Coronary artery (tissue), 2 donors: ENCODE data around the gene RNU6-9.

Experiments
- DNase-seq: peaks from one replicate; pipeline ENCODE4 v3.0.0-alpha.2; 2017; ENCODE audit warnings: low spot score
- H3K27ac ChIP-seq, 2 donors: fragments of 200-600 bp; sonication (generic); one replicate each; pipeline ENCODE4 v1.5.1; 2016 to 2019
- H3K4me3 ChIP-seq: fragments of 200-600 bp; sonication (generic); 2 replicates; pipeline ENCODE4 v1.5.1; 2016; ENCODE audit warnings: mild to moderate bottlenecking, moderate library complexity
- TF ChIP-seq, protein P1 (sequence below): fragments of 200-600 bp; sonication (generic); IDR thresholded peaks from one replicate; pipeline ENCODE4 v1.5.1; 2019; ENCODE audit warnings: antibody characterized with exemption

Gene RNU6-9

GRCh38 chr19:926323-926588 lies 33.0 kb downstream of the RNU6-9 start:
- DNase-seq = no peak
- TF ChIP-seq, protein P1, sequence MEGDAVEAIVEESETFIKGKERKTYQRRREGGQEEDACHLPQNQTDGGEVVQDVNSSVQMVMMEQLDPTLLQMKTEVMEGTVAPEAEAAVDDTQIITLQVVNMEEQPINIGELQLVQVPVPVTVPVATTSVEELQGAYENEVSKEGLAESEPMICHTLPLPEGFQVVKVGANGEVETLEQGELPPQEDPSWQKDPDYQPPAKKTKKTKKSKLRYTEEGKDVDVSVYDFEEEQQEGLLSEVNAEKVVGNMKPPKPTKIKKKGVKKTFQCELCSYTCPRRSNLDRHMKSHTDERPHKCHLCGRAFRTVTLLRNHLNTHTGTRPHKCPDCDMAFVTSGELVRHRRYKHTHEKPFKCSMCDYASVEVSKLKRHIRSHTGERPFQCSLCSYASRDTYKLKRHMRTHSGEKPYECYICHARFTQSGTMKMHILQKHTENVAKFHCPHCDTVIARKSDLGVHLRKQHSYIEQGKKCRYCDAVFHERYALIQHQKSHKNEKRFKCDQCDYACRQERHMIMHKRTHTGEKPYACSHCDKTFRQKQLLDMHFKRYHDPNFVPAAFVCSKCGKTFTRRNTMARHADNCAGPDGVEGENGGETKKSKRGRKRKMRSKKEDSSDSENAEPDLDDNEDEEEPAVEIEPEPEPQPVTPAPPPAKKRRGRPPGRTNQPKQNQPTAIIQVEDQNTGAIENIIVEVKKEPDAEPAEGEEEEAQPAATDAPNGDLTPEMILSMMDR = no peak
- Histone ChIP-seq H3K27ac (peak overlapping the region; percentile 25 to 70), H3K4me3 (peak overlapping the region; percentile 78)

DNA sequence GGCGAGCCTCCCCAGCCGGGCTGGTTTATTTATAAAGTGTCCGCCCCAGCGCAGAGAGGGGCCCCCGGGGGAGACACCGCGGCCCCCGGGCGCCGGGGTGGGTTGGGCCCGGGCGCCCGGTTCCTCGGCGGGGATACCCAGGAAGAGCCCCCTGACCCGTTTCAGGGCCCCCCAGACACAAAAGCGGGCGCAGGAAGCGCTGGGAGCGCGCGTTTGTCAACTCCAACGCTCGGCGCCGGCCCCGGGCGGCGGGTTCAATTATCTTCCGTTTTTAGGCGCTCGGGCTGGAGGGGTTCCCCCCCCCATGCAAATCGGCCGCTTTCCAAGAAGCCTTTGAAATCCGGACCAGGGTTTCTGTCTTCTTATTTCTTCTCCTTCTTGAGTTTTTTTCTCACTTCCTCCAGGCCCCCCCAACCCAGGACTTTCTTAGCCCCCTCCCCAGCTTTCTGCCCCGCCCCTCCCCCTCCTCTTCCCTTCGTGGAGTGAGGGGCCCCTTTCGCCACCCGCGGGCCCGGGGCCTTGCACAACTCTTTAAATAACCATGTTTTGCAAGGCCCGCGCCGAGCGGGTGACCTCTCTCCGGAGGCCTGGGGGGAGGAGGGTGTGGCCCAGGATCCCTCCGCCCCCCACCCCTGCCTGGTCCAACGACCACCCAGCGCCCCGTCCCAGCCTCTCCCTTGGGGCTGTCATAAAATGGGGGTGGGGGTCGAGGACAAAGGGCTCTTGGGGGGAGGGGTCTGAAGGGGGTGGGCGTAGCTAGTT lies 33.5 kb downstream of the RNU6-9 start:
- Histone ChIP-seq H3K27ac (peak overlapping the region; percentile 25 to 70), H3K4me3 (peak overlapping the region; percentile 78)
- TF ChIP-seq, protein P1 = no peak
- no peak for DNase-seq

GRCh38 chr19:927351-927779 lies 34.1 kb downstream of the RNU6-9 start:
- DNase-seq = no peak

GRCh38 chr19:927780-928401 lies 34.6 kb downstream of the RNU6-9 start:
- H3K4me3 ChIP-seq = peak overlapping the region; percentile 78
- peak overlapping the region; percentile 7 to 70 for H3K27ac ChIP-seq
- no peak for DNase-seq
- TF ChIP-seq, protein P1 = no peak

More at GRCh38 chr19:927351-927779, 34.1 kb downstream of the RNU6-9 start:
- peak overlapping the region; percentile 7 to 70 for H3K27ac ChIP-seq
- H3K4me3 ChIP-seq = peak overlapping the region; percentile 78
- TF ChIP-seq, protein P1 = no peak

GRCh38 chr19:928471-929202 lies 35.4 kb downstream of the RNU6-9 start:
- no peak for DNase-seq
- TF ChIP-seq, protein P1 = no peak
- Histone ChIP-seq H3K27ac (peak overlapping the region in 1 of 2 donors; percentile 21), H3K4me3 (no peak overlapping the region)

DNA sequence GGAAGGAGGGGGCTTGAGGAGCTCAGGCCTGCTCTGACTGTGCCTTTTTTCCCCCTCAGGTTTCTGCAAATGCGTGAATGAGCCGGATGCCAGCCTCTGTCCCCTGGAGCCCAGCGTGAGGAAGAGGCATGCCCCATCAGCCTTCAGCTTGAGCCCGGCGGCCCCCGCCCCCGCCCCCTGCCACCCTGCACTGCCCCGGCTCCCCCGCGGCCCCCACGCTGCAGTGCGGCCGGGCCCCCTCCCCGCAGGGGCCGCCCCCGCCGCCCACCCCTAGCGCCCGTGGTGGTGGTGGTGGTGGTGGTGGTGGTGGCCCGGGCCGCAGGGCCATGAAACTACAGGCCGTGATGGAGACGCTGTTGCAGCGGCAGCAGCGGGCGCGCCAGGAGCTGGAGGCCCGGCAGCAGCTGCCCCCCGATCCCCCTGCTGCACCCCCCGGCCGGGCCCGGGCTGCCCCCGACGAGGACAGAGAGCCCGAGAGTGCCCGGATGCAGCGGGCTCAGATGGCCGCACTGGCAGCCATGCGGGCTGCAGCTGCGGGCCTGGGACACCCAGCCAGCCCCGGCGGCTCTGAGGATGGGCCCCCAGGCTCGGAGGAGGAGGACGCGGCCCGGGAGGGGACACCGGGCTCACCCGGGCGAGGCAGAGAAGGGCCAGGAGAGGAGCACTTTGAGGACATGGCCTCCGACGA lies 36.1 kb downstream of the RNU6-9 start:
- DNase-seq = no peak
- TF ChIP-seq, protein P1 = no peak
- no peak overlapping the region for H3K4me3 ChIP-seq

More for the DNA sequence above, 36.1 kb downstream of the RNU6-9 start:
- H3K27ac ChIP-seq = no peak overlapping the region
